Rectal smooth muscle tissue (tissue), 1 donor: Measurements from ENCODE around the gene NPHS2.

Source experiments
- H3K27ac ChIP-seq: one replicate; pipeline ENCODE4 v1.7.0; 2013; ENCODE audit warnings: low read depth, low read length, inconsistent platforms
- H3K27me3 ChIP-seq: one replicate; pipeline ENCODE4 v1.7.0; 2013; ENCODE audit warnings: low read length; ENCODE audit not compliant: control insufficient read depth, insufficient read depth
- H3K36me3 ChIP-seq: one replicate; pipeline ENCODE4 v1.7.0; 2013; ENCODE audit warnings: low read length; ENCODE audit not compliant: control insufficient read depth, insufficient read depth
- H3K4me1 ChIP-seq: one replicate; pipeline ENCODE4 v1.7.0; 2013; ENCODE audit warnings: low read length; ENCODE audit not compliant: control insufficient read depth, insufficient read depth
- H3K4me3 ChIP-seq: one replicate; pipeline ENCODE4 v1.7.0; 2013; ENCODE audit warnings: low read length
- H3K9ac ChIP-seq: one replicate; pipeline ENCODE4 v1.7.0; 2013; ENCODE audit warnings: low read length

Gene NPHS2

GRCh38 chr1:179575497-179576314 lies at the start of gene NPHS2:
Gene NPHS2, minus strand, starts transcription at chr1:179575948. Its CDS starts 84 bp downstream, at chr1:179575864.
- Histone ChIP-seq H3K27me3 (peaks cover 2% of the 10 kb centered on the region), H3K9ac (no peak within 1 kb of the TSS), H3K27ac (no peak within 1 kb of the TSS), H3K4me3 (no peak within 1 kb of the TSS), H3K36me3 (no peaks in the 10 kb centered on the region), H3K4me1 (no peaks in the 10 kb centered on the region)

- H3K27ac ChIP-seq, result no peak overlapping the region
- no peak overlapping the region for H3K9ac ChIP-seq
- no peaks in the 10 kb centered on the region for H3K27me3 ChIP-seq
- H3K36me3 ChIP-seq, result no peaks in the 10 kb centered on the region
- H3K4me3 ChIP-seq, result no peak overlapping the region
- H3K4me1 ChIP-seq, result no peaks in the 10 kb centered on the region
Observed at GRCh38 chr1:179612361-179612760, 36.6 kb upstream of the NPHS2 start.

- no peak overlapping the region for H3K4me3 ChIP-seq
Observed at GRCh38 chr1:179601093-179601492, 25.3 kb upstream of the NPHS2 start.

GRCh38 chr1:179599623-179600249 lies 24.0 kb upstream of the NPHS2 start:
- Histone ChIP-seq H3K4me1 (no peaks in the 10 kb centered on the region), H3K36me3 (no peaks in the 10 kb centered on the region), H3K4me3 (no peak overlapping the region), H3K27me3 (no peaks in the 10 kb centered on the region), H3K9ac (no peak overlapping the region), H3K27ac (no peak overlapping the region)

More at GRCh38 chr1:179601093-179601492, 25.3 kb upstream of the NPHS2 start:
- H3K4me1 ChIP-seq, result no peaks in the 10 kb centered on the region
- no peaks in the 10 kb centered on the region for H3K27me3 ChIP-seq
- no peak overlapping the region for H3K27ac ChIP-seq
- no peaks in the 10 kb centered on the region for H3K36me3 ChIP-seq
- H3K9ac ChIP-seq, result no peak overlapping the region

DNA sequence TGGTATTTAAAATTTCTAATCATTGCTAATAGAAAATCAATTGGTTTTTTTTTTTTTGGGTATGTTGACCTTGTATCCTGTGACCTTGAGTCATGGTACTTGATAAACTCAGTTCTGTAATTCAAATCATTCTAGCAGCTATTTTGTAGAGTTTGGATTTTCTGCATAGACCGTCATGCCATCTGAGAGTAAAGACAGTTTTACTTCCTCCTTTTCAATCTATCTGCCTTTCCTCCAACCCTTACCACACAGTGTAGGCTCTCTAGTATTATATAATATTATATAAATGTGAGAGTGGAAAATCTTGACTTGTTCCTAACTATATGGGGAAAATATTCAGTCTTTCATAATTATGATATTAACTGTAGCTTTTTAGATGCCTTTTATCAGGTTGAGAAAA lies 22.9 kb upstream of the NPHS2 start:
- H3K36me3 ChIP-seq, result no peaks in the 10 kb centered on the region
- H3K4me3 ChIP-seq, result no peak overlapping the region
- H3K27ac ChIP-seq, result no peak overlapping the region
- H3K27me3 ChIP-seq, result no peaks in the 10 kb centered on the region
- H3K9ac ChIP-seq, result no peak overlapping the region
- H3K4me1 ChIP-seq, result no peaks in the 10 kb centered on the region

DNA sequence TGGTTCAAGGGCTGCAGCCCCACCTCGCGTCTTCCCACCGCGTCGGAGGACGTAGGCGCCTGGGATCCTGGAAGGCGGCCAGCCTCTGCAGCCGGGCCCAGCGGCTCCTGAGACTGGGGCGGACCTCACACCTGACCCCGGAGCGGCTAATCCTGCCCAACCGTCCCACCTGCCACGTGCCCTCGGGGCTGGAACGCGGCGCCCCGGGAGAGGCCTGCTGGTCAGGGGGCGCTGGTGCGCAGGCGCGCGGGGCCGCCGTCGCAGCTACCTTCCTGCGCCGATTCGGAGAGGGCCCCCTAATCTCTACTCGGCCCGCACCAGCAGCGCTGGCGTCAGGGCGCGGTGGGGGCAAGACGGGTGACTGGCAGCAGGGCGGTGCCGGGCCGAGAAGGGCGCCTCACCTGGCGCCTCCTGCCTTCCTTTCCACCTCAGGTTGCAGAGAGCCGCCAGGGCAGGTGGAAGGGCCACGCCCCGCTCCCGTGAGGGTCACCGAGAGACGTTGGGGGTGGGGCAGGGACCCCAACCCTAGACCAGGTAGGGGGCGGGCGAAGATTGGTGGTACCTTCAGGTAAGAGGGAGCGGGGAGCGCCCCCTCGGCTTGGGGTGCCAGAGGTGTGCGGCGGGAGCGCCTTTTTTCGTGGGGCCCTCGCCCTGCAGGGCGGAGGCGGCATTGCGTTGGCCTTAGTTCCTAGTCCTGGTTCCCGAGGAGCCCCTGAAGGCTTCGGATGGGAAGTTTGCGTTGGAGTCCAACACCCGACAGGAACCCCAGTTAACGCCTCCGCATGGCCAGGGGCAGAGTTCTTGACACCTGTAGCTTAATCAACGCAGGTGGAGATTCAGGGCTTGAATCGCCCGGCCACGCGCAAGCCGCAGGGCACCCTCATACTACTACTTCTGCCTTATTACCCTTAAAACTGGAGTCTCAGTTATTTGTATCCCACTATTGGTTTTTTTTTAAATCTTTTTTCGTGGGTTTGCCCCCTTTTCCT lies 16.1 kb upstream of the NPHS2 start, which contains the start of gene TDRD5:
Gene TDRD5, plus strand, starts transcription at position 241 of the 989 bp plus-strand sequence. CDS start 784 bp downstream, outside the sequence.
- no peaks in the 10 kb centered on the region for H3K27me3 ChIP-seq
- H3K36me3 ChIP-seq, result no peaks in the 10 kb centered on the region
- H3K27ac ChIP-seq, result no peak within 1 kb of the TSS
- H3K9ac ChIP-seq, result no peak within 1 kb of the TSS
- H3K4me3 ChIP-seq, result peak within 1 kb of the TSS; percentile 23
- no peaks in the 10 kb centered on the region for H3K4me1 ChIP-seq

DNA sequence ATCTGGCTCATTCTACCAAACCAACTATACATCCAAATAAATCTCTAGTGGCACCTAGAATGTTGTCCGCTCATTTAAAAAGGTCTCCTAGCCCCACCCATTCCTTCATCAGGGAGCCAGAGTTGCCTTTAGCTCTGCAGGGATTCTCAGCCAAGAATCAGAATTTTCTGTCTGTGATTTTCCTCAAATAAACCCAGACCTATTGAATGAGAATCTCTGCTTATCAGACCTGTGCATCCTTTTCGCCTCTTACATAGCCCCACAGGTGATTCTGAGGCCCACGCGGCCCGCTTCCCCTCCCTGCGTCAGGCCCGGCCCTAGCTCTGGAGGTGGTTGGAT lies 15.5 kb upstream of the NPHS2 start:
- H3K9ac ChIP-seq, result no peak overlapping the region
- no peak overlapping the region for H3K27ac ChIP-seq
- no peaks in the 10 kb centered on the region for H3K36me3 ChIP-seq
- H3K4me3 ChIP-seq, result no peak overlapping the region
- H3K4me1 ChIP-seq, result no peaks in the 10 kb centered on the region
- no peaks in the 10 kb centered on the region for H3K27me3 ChIP-seq

GRCh38 chr1:179590671-179591070 lies 14.9 kb upstream of the NPHS2 start:
- Histone ChIP-seq H3K4me3 (no peak overlapping the region), H3K27ac (no peak overlapping the region), H3K27me3 (no peaks in the 10 kb centered on the region), H3K9ac (no peak overlapping the region), H3K4me1 (no peaks in the 10 kb centered on the region), H3K36me3 (no peaks in the 10 kb centered on the region)

DNA sequence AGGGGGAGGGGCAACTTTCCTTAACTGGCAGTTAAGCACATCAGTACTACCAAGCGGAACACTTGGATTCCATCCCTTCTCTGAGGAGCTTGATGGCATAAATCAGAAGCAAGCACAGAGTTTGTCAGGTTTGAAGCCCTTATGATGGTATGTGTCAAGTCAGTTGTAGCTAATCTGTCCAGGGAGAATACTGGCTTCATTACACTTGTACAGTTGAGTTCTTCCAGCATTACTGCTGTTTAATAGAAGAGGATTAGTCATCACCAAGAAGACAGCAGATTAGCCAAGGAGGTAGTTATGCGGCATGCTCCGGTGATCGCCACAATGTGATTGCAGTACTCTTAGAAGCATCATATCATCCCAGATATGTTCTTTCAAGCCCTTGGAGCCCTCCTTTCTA lies 13.8 kb upstream of the NPHS2 start:
- no peak overlapping the region for H3K27ac ChIP-seq
- no peak overlapping the region for H3K4me3 ChIP-seq

GRCh38 chr1:179588425-179589024 lies 12.8 kb upstream of the NPHS2 start:
- no peaks in the 10 kb centered on the region for H3K4me1 ChIP-seq
- H3K36me3 ChIP-seq, result no peaks in the 10 kb centered on the region
- H3K27me3 ChIP-seq, result no peaks in the 10 kb centered on the region

More for the DNA sequence above, 13.8 kb upstream of the NPHS2 start:
- Histone ChIP-seq H3K9ac (no peak overlapping the region), H3K4me1 (no peaks in the 10 kb centered on the region), H3K36me3 (no peaks in the 10 kb centered on the region), H3K27me3 (no peaks in the 10 kb centered on the region)

GRCh38 chr1:179587336-179587735 lies 11.6 kb upstream of the NPHS2 start:
- H3K27ac ChIP-seq, result no peak overlapping the region
- no peaks in the 10 kb centered on the region for H3K27me3 ChIP-seq
- H3K4me3 ChIP-seq, result no peak overlapping the region
- H3K9ac ChIP-seq, result no peak overlapping the region
- no peaks in the 10 kb centered on the region for H3K36me3 ChIP-seq
- H3K4me1 ChIP-seq, result no peaks in the 10 kb centered on the region

More at GRCh38 chr1:179588425-179589024, 12.8 kb upstream of the NPHS2 start:
- Histone ChIP-seq H3K4me3 (no peak overlapping the region), H3K27ac (no peak overlapping the region), H3K9ac (no peak overlapping the region)
